Endothelial cell of umbilical vein (primary cell): ENCODE results near the gene BPIFB3.

Source experiments
- CTCF ChIP-seq, 2 donors: IDR thresholded peaks; 1 replicate in 1 of 2; 2 replicates in 1 of 2; pipeline ENCODE4 v1.5.1; 2011; ENCODE audit warnings: low read length in 2 of 2, mild to moderate bottlenecking in 2 of 2, moderate library complexity in 2 of 2, control low read depth in 1 of 2, inconsistent platforms in 1 of 2, low read depth in 1 of 2; ENCODE audit not compliant: insufficient read depth in 1 of 2; ENCODE audit errors: extremely low read depth in 1 of 2
- EZH2 ChIP-seq: IDR thresholded peaks from 2 replicates; pipeline ENCODE4 v1.6.1; 2012; ENCODE audit warnings: borderline replicate concordance, low read depth, mild to moderate bottlenecking, moderate library complexity, low read length, inconsistent platforms; ENCODE audit not compliant: severe bottlenecking
- JUN ChIP-seq: IDR thresholded peaks from 2 replicates; pipeline ENCODE4 v1.6.1; 2011; ENCODE audit warnings: borderline replicate concordance, low read depth; ENCODE audit not compliant: insufficient read length, insufficient read depth
- MAX ChIP-seq: IDR thresholded peaks from 2 replicates; pipeline ENCODE4 v1.6.1; 2011; ENCODE audit not compliant: insufficient read depth, insufficient read length
- MYC ChIP-seq: IDR thresholded peaks from one replicate; pipeline ENCODE4 v1.6.1; 2011; ENCODE audit warnings: mild to moderate bottlenecking, low read depth, low read length
- POLR2A ChIP-seq: IDR thresholded peaks from 2 replicates; pipeline ENCODE4 v1.6.1; 2012; ENCODE audit warnings: low read depth, mild to moderate bottlenecking, control low read depth, low read length
- POLR2AphosphoS5 ChIP-seq: IDR thresholded peaks from 2 replicates; pipeline ENCODE4 v1.6.1; 2012; ENCODE audit warnings: low read depth, mild to moderate bottlenecking, control low read depth, low read length, moderate library complexity; ENCODE audit not compliant: insufficient read depth

GRCh38 chr20:33053291-33054106, at the start of gene BPIFB3:
- TF ChIP-seq EZH2: no peak
- TF ChIP-seq CTCF (IDR thresholded peaks at IDR 0.05; ENCODE audit: extremely low read depth in 1 of 2, insufficient read depth in 1 of 2, low read depth in 1 of 2, low read length in 2 of 2): no peak
- no peak for TF ChIP-seq MAX
- no peak for TF ChIP-seq POLR2A
- no peak for TF ChIP-seq JUN
- no peak for TF ChIP-seq POLR2AphosphoS5
- no peak for TF ChIP-seq MYC
